Testis (tissue), 3 donors: ENCODE data around the gene SACS. TPM values are rescaled to one million over a fixed set of nuclear protein-coding genes. Genes with fewer than 3 reads are reported as not detected.

Experiments used
- DNase-seq: peaks from one replicate; pipeline ENCODE4 v3.0.0-alpha.2; 2019
- H3K27ac ChIP-seq, 2 donors: fragments of 200-600 bp; sonication (generic); one replicate each; pipeline ENCODE4 v1.5.1; 2019
- H3K27me3 ChIP-seq: fragments of 200-600 bp; sonication (generic); one replicate; pipeline ENCODE4 v1.5.1; 2019
- H3K36me3 ChIP-seq: fragments of 200-600 bp; sonication (generic); one replicate; pipeline ENCODE4 v1.5.1; 2017; ENCODE audit warnings: low read depth; ENCODE audit errors: missing control alignments
- H3K4me1 ChIP-seq: fragments of 200-600 bp; sonication (generic); one replicate; pipeline ENCODE4 v1.5.1; 2019
- H3K4me3 ChIP-seq, 2 donors: fragments of 200-600 bp; sonication (generic); one replicate each; pipeline ENCODE4 v1.5.1; 2017 to 2019
- H3K9me3 ChIP-seq: fragments of 200-600 bp; sonication (generic); one replicate; pipeline ENCODE4 v1.5.1; 2017
- POLR2A ChIP-seq: fragments of 450-650 bp; IDR thresholded peaks from one replicate; pipeline ENCODE4 v1.6.1; 2017; ENCODE audit warnings: antibody characterized with exemption, mild to moderate bottlenecking, moderate library complexity
- WGBS, 2 donors: methylation state at CpG; one replicate each; pipeline ENCODE4 v1.1.5; 2018; 5-methylcytosine and 5-hydroxymethylcytosine counted together
- intact Hi-C: fragments of 100-400 bp; cut with DNase I; formaldehyde crosslinking; loops from one replicate; pipeline ENCODE4 v1.15.1; 2023; ENCODE audit warnings: low total_unique reads
- polyA plus RNA-seq: library from polyadenylated mRNA; stranded (reverse); fragments of 350-450 nt; fragmentation: Illumina TruSeq; extraction: RNeasy Lipid Tissue Mini Kit (QIAGEN cat#74804); gene quantifications from one replicate; pipeline ENCODE4 v1.2.3, GENCODE V29; 2014; ENCODE audit warnings: low read depth, low replicate concordance; ENCODE audit not compliant: insufficient read depth
- total RNA-seq, 2 donors: library from RNA; depleted of rRNA; stranded (reverse); fragments of >200 nt; gene quantifications; one replicate each; pipeline ENCODE4 v1.2.3, GENCODE V29; 2016
- TF ChIP-seq, protein P1 (sequence below), 3 experiments: fragments of 450-650 bp in 2 of 3; fragments of 200-600 bp in 1 of 3; sonication (generic) in 1 of 3; IDR thresholded peaks; one replicate each; pipeline ENCODE4 v1.5.1; 2016 to 2019; ENCODE audit warnings: antibody characterized with exemption in 3 of 3, mild to moderate bottlenecking in 2 of 3, moderate library complexity in 1 of 3

The SACS gene
- total and polyA plus RNA-seq, 3 donors from 2014 or later, result 8.0 to 48.3 (median 38.2) TPM

DNA sequence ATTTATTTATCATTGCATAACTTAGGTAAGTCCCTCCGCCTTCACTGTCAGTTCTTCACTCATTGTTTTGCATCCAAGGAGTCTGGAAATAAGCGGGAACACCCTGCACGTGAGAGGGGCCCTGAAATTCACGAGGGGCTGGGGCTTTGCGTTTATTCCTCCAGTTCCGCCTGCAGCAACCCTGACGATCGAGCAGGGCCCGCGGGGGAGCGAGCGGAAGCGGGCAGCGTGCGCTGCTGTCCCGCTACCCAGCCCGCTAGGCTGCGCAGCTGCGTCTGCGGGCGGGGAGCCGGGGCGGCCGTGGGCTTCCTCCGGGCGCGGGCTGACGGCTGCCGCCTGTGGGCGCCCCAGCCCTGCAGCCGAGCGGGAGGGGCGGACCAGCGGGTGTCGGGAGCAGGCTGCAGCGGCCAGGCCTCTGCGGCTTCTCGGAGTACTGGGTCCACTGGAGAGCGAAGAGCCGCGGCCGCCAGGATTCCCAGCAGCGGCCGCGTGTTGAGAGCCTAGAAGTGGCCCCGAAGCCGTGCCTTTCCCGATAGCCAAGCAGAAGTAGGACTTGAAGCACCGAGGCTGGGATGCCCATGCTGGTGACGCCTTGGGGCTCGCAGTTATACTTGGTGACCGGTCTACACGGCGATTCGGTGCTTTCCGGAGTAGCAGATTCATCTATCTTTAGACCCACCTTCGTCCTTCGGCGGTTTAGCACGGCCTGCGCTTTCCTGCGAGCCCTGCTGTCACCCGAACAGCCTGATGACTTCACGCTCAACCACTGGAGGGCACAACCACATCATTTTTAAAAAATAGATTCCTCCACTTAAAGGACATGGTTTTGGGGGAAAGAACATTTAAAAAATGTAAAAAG lies 32.9 kb upstream of the SACS start:
- H3K4me1 ChIP-seq, result peaks cover 5% of the 10 kb centered on the region
- no peaks in the 10 kb centered on the region for H3K9me3 ChIP-seq
- no peaks in the 10 kb centered on the region for H3K36me3 ChIP-seq
- intact Hi-C loops, result loop anchor here (10.0 kb wide), 2 partner anchors 108 to 398 kb away; partner anchors contain the start of gene TNFRSF19
- peak overlapping the region; percentile 56 to 59 for H3K4me3 ChIP-seq
- H3K27ac ChIP-seq, result peak overlapping the region; percentile 51 to 78
- DNase-seq, result peak; percentile 80
- H3K27me3 ChIP-seq, result no peaks in the 10 kb centered on the region
- 1 to 4% methylated on average over 14 to 64 of the region's 64 CpGs for WGBS, 2 donors
- TF ChIP-seq, protein P1, sequence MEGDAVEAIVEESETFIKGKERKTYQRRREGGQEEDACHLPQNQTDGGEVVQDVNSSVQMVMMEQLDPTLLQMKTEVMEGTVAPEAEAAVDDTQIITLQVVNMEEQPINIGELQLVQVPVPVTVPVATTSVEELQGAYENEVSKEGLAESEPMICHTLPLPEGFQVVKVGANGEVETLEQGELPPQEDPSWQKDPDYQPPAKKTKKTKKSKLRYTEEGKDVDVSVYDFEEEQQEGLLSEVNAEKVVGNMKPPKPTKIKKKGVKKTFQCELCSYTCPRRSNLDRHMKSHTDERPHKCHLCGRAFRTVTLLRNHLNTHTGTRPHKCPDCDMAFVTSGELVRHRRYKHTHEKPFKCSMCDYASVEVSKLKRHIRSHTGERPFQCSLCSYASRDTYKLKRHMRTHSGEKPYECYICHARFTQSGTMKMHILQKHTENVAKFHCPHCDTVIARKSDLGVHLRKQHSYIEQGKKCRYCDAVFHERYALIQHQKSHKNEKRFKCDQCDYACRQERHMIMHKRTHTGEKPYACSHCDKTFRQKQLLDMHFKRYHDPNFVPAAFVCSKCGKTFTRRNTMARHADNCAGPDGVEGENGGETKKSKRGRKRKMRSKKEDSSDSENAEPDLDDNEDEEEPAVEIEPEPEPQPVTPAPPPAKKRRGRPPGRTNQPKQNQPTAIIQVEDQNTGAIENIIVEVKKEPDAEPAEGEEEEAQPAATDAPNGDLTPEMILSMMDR (IDR thresholded peaks at IDR 0.05), result peak; percentile 48 to 61 (median 55)
- no peak for TF ChIP-seq POLR2A

DNA sequence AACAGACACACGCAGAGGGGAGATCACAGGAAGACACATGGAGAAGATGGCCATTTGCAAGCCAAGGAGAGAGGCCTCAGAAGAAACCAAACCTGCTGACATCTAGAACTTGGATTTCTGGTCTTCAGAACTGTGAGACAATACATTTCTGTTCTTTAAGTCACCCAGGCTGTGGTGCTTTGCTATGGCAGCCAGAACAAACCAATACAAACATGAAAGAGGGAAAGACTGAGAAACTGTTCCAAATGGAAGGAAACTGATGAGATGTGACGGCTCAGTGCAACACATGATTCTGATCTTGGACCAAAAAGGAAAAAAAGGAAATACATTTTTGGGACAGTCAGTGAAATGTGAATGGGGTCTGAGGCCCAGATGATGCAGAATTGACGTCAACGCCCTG lies 30.2 kb upstream of the SACS start:
- WGBS, 2 donors, result 93 to 95% methylated on average over 4 of the region's 4 CpGs
- H3K27ac ChIP-seq, result no peak overlapping the region
- DNase-seq, result no peak
- intact Hi-C loops, result loop anchor here (10.0 kb wide), 2 partner anchors 111 to 401 kb away; partner anchors contain the start of gene TNFRSF19
- H3K36me3 ChIP-seq, result no peaks in the 10 kb centered on the region
- no peaks in the 10 kb centered on the region for H3K9me3 ChIP-seq
- H3K4me1 ChIP-seq, result peaks cover 5% of the 10 kb centered on the region
- TF ChIP-seq, protein P1 (IDR thresholded peaks at IDR 0.05), result no peak
- no peak for TF ChIP-seq POLR2A
- no peaks in the 10 kb centered on the region for H3K27me3 ChIP-seq
- H3K4me3 ChIP-seq, result no peak overlapping the region

DNA sequence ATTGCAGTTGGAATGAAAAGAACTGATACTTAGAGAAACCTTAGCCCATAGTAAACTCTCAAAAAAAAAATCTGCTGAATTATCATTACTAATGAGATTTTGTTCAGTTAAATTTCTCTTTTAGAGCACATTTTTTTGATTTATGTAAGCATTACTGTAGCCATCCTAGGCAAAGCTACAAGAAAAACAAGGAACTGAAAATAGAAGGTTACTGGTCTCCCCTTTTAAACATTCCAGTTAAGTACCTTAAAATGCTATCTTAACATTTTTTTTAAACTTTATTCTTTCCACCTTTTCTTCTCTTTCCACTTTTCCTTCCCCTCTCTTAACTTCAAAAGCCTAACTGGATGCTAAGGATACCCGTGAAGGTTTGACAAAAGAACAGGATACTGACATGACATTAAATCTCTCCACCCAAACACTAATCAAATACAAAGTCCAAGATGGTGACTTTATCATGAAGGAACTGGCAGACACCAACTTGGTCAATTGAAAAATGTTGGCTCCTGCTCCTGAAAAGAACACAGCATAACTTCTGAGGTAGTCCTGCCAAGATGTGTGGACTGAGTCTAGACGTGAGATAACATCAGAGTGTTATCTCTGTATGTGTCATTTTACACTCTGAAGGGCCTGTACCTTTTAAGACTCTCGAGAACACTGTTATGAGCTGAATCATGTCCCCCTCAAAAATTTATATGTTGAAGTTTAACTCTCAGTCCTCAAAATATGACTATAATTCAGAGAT lies 29.5 kb upstream of the SACS start:
- 34 to 54% methylated on average over 3 of the region's 3 CpGs for WGBS, 2 donors
- peaks cover 5% of the 10 kb centered on the region for H3K4me1 ChIP-seq
- no peaks in the 10 kb centered on the region for H3K36me3 ChIP-seq
- no peak for DNase-seq
- H3K4me3 ChIP-seq, result no peak overlapping the region
- intact Hi-C loops, result loop anchor here (10.0 kb wide), 2 partner anchors 112 to 402 kb away; partner anchors contain the start of gene TNFRSF19
- no peaks in the 10 kb centered on the region for H3K9me3 ChIP-seq
- no peaks in the 10 kb centered on the region for H3K27me3 ChIP-seq
- no peak overlapping the region for H3K27ac ChIP-seq
- TF ChIP-seq, protein P1 (IDR thresholded peaks at IDR 0.05), result no peak
- no peak for TF ChIP-seq POLR2A

DNA sequence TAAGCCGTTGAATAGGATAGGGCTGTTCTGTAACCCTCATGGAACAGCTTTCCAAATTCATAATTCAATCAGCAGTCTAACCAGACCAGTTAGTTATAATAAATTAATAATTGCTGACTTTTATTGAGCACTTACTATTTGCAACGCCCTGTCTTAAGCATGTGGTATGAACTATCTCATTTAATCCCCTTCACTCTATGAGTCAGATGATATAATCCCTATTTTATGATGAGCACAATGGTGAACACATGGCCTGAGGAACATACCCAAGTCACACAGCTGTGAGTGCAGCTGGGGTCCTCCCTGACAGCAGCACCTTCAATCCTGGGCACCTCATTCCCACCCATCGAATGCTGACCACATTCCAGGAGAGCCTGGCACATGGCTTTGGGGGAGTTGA lies 28.0 kb upstream of the SACS start:
- no peaks in the 10 kb centered on the region for H3K4me1 ChIP-seq
- TF ChIP-seq POLR2A, result no peak
- TF ChIP-seq, protein P1 (IDR thresholded peaks at IDR 0.05), result no peak
- intact Hi-C loops, result loop anchor here (10.0 kb wide), 2 partner anchors 113 to 403 kb away; partner anchors contain the start of gene TNFRSF19
- no peak overlapping the region for H3K4me3 ChIP-seq
- H3K27me3 ChIP-seq, result no peaks in the 10 kb centered on the region
- no peaks in the 10 kb centered on the region for H3K36me3 ChIP-seq
- WGBS, 2 donors, result 85 to 93% methylated on average over 3 of the region's 3 CpGs
- H3K27ac ChIP-seq, result no peak overlapping the region
- DNase-seq, result no peak
- no peaks in the 10 kb centered on the region for H3K9me3 ChIP-seq
